ENCODE measurements around the gene PCDHB3.
"Not testable (repeated sequence)": the region's sequence is repeated elsewhere in the genome, so short reads cannot be mapped to it uniquely, and the experiment has no call there.

Gene PCDHB3

DNA sequence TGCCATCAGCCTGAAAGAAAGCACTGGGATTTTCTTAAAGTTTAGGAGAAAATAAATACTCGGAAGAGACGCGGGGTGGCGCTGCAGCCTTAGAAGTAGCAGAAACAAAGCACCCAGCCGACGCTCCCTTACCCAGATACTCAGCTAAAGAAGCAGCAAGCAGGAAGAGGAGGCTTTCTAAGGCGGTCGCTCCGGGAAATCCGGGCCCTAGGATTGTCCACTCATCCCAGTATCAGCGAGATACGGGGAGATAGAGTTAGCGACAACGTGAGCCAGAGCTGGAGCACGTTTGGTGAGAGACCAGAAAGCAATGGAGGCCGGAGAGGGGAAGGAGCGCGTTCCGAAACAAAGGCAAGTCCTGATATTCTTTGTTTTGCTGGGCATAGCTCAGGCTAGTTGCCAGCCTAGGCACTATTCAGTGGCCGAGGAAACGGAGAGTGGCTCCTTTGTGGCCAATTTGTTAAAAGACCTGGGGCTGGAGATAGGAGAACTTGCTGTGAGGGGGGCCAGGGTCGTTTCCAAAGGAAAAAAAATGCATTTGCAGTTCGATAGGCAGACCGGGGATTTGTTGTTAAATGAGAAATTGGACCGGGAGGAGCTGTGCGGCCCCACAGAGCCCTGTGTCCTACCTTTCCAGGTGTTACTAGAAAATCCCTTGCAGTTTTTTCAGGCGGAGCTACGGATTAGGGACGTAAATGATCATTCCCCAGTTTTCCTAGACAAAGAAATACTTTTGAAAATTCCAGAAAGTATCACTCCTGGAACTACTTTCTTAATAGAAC, 5.6 kb upstream of the PCDHB3 start, which contains the start of gene PCDHB2:
Gene PCDHB2, plus strand, starts transcription at position 135 of the 782 bp plus-strand sequence. Its CDS starts 176 bp downstream, at position 311.
- peak; percentile 14 to 19 for DNase-seq (ENCODE audit: low read depth in 2 of 2)
- H3K4me3 ChIP-seq (replicated peaks in 1 of 2; ENCODE audit: low read depth in 2 of 2, low read length in 2 of 2), result no peak within 1 kb of the TSS
- TF ChIP-seq, protein P1, sequence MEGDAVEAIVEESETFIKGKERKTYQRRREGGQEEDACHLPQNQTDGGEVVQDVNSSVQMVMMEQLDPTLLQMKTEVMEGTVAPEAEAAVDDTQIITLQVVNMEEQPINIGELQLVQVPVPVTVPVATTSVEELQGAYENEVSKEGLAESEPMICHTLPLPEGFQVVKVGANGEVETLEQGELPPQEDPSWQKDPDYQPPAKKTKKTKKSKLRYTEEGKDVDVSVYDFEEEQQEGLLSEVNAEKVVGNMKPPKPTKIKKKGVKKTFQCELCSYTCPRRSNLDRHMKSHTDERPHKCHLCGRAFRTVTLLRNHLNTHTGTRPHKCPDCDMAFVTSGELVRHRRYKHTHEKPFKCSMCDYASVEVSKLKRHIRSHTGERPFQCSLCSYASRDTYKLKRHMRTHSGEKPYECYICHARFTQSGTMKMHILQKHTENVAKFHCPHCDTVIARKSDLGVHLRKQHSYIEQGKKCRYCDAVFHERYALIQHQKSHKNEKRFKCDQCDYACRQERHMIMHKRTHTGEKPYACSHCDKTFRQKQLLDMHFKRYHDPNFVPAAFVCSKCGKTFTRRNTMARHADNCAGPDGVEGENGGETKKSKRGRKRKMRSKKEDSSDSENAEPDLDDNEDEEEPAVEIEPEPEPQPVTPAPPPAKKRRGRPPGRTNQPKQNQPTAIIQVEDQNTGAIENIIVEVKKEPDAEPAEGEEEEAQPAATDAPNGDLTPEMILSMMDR (IDR thresholded peaks at IDR 0.05; ENCODE audit: low read depth, low read length), result no peak

DNA sequence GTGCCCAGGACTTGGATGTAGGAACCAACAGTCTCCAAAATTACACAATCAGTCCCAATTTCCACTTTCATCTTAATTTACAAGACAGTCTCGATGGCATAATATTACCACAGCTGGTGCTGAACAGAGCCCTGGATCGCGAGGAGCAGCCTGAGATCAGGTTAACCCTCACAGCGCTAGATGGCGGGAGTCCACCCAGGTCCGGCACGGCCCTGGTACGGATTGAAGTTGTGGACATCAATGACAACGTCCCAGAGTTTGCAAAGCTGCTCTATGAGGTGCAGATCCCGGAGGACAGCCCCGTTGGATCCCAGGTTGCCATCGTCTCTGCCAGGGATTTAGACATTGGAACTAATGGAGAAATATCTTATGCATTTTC, 5.0 kb upstream of the PCDHB3 start:
- H3K4me3 ChIP-seq (replicated peaks in 1 of 2; ENCODE audit: low read depth in 2 of 2, low read length in 2 of 2), result no peak overlapping the region
- TF ChIP-seq, protein P1 (IDR thresholded peaks at IDR 0.05; ENCODE audit: low read depth, low read length), result no peak
- DNase-seq (ENCODE audit: low read depth in 2 of 2), result no peak

- DNase-seq (ENCODE audit: low read depth in 2 of 2); H3K4me3 ChIP-seq (replicated peaks in 1 of 2; ENCODE audit: low read depth in 2 of 2, low read length in 2 of 2): not testable (repeated sequence)
Observed at GRCh38 chr5:141096181-141096580, 4.1 kb upstream of the PCDHB3 start.

GRCh38 chr5:141096586-141096985, 3.7 kb upstream of the PCDHB3 start:
- H3K4me3 ChIP-seq (replicated peaks in 1 of 2; ENCODE audit: low read depth in 2 of 2, low read length in 2 of 2); DNase-seq (ENCODE audit: low read depth in 2 of 2): not testable (repeated sequence)

DNA sequence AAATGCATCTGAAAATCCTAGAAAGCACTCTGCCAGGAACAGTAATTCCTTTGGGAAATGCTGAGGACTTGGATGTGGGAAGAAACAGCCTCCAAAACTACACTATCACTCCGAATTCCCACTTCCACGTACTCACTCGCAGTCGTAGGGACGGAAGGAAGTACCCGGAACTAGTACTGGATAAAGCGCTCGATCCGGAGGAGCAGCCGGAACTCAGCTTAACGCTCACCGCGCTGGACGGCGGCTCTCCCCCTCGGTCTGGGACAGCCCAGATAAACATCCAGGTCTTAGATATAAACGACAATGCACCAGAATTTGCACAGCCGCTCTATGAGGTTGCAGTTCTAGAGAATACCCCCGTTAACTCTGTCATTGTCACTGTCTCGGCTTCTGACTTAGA, 786 bp downstream of the PCDHB3 start:
- H3K4me3 ChIP-seq (replicated peaks in 1 of 2; ENCODE audit: low read depth in 2 of 2, low read length in 2 of 2), result no peak overlapping the region
- DNase-seq (ENCODE audit: low read depth in 2 of 2), result no peak
- TF ChIP-seq, protein P1 (IDR thresholded peaks at IDR 0.05; ENCODE audit: low read depth, low read length), result no peak

GRCh38 chr5:141102070-141102469, 1.8 kb downstream of the PCDHB3 start:
- not testable (repeated sequence) for DNase-seq (ENCODE audit: low read depth in 2 of 2); H3K4me3 ChIP-seq (replicated peaks in 1 of 2; ENCODE audit: low read depth in 2 of 2, low read length in 2 of 2)

DNA sequence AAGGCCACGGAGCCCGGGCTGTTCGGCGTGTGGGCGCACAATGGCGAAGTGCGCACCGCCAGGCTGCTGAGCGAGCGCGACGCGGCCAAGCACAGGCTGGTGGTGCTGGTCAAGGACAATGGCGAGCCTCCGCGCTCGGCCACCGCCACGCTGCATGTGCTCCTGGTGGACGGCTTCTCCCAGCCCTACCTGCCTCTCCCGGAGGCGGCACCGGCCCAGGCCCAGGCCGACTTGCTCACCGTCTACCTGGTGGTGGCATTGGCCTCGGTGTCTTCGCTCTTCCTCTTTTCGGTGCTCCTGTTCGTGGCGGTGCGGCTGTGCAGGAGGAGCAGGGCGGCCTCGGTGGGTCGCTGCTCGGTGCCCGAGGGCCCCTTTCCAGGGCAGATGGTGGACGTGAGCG, 2.2 kb downstream of the PCDHB3 start:
- not testable (repeated sequence) for H3K4me3 ChIP-seq (replicated peaks in 1 of 2; ENCODE audit: low read depth in 2 of 2, low read length in 2 of 2); DNase-seq (ENCODE audit: low read depth in 2 of 2)

- H3K4me3 ChIP-seq (replicated peaks in 1 of 2; ENCODE audit: low read depth in 2 of 2, low read length in 2 of 2), result no peak overlapping the region
- no peak for DNase-seq (ENCODE audit: low read depth in 2 of 2)
- TF ChIP-seq, protein P1 (IDR thresholded peaks at IDR 0.05; ENCODE audit: low read depth, low read length), result no peak
Observed at GRCh38 chr5:141105350-141105749, 5.1 kb downstream of the PCDHB3 start.

DNA sequence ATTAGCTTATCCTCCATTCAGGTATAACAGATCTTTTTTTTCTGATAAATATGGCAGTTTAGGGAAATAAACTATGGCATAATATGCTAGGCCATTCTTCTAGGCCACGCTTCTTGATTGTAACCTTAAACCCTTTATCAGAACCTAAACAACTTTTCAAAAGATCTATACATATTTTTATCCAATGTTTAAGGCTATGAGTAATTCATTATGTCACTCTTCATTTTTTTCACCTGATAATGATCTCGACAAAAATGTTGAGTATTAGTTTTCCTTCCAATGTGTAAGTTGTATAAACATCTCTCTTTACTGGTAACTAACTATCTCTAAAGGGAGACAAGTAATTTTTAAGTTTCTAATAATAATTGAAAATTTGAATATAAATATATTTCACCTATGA, 19.0 kb downstream of the PCDHB3 start:
- H3K4me3 ChIP-seq (replicated peaks in 1 of 2; ENCODE audit: low read depth in 2 of 2, low read length in 2 of 2), result no peak overlapping the region
- TF ChIP-seq, protein P1 (IDR thresholded peaks at IDR 0.05; ENCODE audit: low read depth, low read length), result no peak
- DNase-seq (ENCODE audit: low read depth in 2 of 2), result no peak

All from cardiac fibroblast (primary cell).